ENCODE data around the gene HIP1.
"Not testable (repeated sequence)": the region's sequence is repeated elsewhere in the genome, so short reads cannot be mapped to it uniquely, and the experiment has no call there.

Gene HIP1

GRCh38 chr7:75573477-75574019, 165.2 kb downstream of the HIP1 start:
- DNase-seq (ENCODE audit: extremely low spot score) = no peak
- no peak for TF ChIP-seq CTCF (IDR thresholded peaks at IDR 0.05; ENCODE audit: control extremely low read depth, extremely low read depth, low read depth, missing control alignments)
- ChIA-PET POLR2A (no interaction called here), CTCF (interaction anchor here (1.2 kb wide), 1 partner anchor 14 kb away, joined by 3 read pairs; no protein-coding TSS in a partner anchor)

- DNase-seq (ENCODE audit: extremely low spot score) = no peak
- ChIA-PET POLR2A (no interaction called here), CTCF (interaction anchor here (0.9 to 1.0 kb wide), 2 partner anchors 9 to 190 kb away, joined by 3 to 4 read pairs; no protein-coding TSS in a partner anchor)
- no peak for TF ChIP-seq CTCF (IDR thresholded peaks at IDR 0.05; ENCODE audit: control extremely low read depth, extremely low read depth, low read depth, missing control alignments)
These were observed 165.9 kb downstream of the HIP1 start for GRCh38 chr7:75572814-75573213.

- no peak for TF ChIP-seq CTCF (IDR thresholded peaks at IDR 0.05; ENCODE audit: control extremely low read depth, extremely low read depth, low read depth, missing control alignments)
- POLR2A ChIA-PET = no interaction called here
- no peak for DNase-seq (ENCODE audit: extremely low spot score)
- CTCF ChIA-PET = interaction anchor here (0.9 to 1.0 kb wide), 2 partner anchors 9 to 190 kb away, joined by 3 to 4 read pairs; no protein-coding TSS in a partner anchor
These were observed 166.3 kb downstream of the HIP1 start for GRCh38 chr7:75572396-75572795.

GRCh38 chr7:75571209-75571608, 167.5 kb downstream of the HIP1 start:
- DNase-seq (ENCODE audit: extremely low spot score) = no peak
- ChIA-PET CTCF (no interaction called here), POLR2A (no interaction called here)
- TF ChIP-seq CTCF (IDR thresholded peaks at IDR 0.05; ENCODE audit: control extremely low read depth, extremely low read depth, low read depth, missing control alignments) = no peak

- POLR2A ChIA-PET; DNase-seq (ENCODE audit: extremely low spot score): not testable (repeated sequence)
- CTCF ChIA-PET = interaction anchor here (0.9 to 1.5 kb wide), 2 partner anchors 11 to 18 kb away, joined by 3 read pairs; no protein-coding TSS in a partner anchor
These were observed 169.0 kb downstream of the HIP1 start for GRCh38 chr7:75569629-75570282.

- ChIA-PET POLR2A (no interaction called here), CTCF (interaction anchor here (1.5 kb wide), 1 partner anchor 19 kb away, joined by 3 read pairs; no protein-coding TSS in a partner anchor)
- no peak for DNase-seq (ENCODE audit: extremely low spot score)
- TF ChIP-seq CTCF (IDR thresholded peaks at IDR 0.05; ENCODE audit: control extremely low read depth, extremely low read depth, low read depth, missing control alignments) = no peak
These were observed 170.7 kb downstream of the HIP1 start for GRCh38 chr7:75567948-75568595.
